CD4-positive, alpha-beta T cell treated with Interleukin-10 for 1 hour (primary cell): ENCODE results near the gene CCDC88C.
"Not testable (repeated sequence)": the region's sequence is repeated elsewhere in the genome, so short reads cannot be mapped to it uniquely, and the experiment has no call there.

Experiments used
- DNase-seq: peaks from one replicate; pipeline ENCODE4 v3.0.0-alpha.2; 2020

CCDC88C gene

GRCh38 chr14:91261986-91262549 is 155.6 kb downstream of the CCDC88C start:
- no peak for DNase-seq

DNA sequence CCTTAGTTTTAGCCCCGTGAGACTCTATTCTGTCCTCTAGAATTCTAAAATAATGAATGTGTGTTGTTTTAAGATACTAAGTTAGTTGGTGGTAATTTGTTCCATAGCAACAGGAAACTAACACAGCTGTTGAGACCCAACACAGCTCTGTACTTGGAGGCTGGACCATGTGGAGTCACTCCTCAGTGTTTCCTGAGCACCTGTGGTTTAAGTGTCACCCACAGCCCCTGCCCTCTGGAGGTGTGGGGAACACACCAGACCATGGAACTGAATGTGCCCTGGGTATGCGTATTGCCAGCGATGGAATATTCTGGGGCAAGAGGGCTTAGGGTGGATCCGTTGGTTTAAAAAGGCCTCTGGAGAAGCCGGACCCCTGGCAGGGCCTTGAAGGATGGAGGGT is 156.5 kb downstream of the CCDC88C start:
- peak; percentile 59 for DNase-seq

DNA sequence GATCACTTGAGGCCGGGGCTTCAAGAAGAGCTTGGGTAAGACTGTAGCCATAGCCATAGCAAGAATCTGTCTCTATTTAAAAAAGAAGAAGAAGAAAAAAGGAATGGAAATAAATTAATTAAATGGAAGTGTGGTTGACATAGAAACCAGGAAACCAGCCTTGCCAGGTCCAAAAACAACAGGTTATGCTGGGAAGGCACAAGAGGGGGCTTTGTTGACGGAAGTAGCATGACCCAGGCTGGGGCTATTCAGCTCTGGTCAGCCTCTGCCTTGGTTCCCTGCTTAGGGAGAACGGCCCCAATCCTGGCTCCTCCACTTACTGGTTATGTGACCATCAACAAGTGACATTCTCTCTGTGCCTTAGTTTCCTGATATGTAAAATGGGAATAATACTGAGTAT is 158.7 kb downstream of the CCDC88C start:
- no peak for DNase-seq

DNA sequence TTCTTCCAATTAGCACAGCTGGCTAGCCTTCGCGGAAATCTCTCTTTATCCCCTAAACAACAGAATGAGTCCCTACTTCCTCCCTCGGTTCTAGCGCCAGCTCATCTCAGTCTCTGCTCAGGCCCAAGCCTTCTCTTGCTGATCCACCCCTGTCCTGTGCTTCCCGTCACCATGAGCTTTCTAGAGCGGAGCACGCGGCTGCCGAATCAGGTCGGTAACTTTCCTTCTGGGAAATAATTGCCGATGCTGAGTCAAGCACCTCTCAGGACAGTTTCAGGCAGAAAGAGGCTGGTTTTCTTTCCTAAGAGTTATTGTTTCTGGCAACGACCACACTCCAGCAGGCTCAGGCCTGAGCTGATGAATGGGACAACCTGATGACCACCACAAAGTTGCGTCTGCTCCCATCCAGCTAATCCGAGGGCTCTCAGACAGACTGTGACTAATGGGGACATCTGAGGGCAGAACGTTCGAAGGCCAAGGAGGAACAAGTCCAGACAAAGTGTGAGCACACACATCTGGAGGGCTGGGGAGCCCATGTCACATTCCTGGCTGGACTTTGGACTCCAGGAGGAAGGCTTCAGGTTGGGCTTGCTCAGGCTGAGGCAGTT is 159.5 kb downstream of the CCDC88C start:
- DNase-seq = no peak

- no peak for DNase-seq
Measured at GRCh38 chr14:91257328-91258010, 160.2 kb downstream of the CCDC88C start.

DNA sequence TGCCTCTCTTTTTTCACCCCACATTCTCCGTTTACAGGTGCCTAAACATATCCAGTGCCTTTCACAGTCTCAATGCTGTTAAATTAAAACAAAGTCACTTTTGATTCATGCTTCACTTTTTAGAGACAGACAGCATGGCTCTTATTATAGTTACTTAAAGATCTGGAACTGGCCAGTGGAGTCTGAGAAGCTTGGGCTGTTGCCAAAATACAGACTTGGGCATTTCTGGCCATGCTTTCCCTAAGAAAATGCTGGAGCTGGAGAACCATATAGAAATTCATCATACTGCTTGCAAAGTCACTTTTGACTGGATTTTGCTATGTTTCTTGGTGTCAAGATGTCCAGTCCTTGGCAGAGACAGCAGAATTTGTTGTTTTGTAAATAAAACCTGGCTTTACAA is 161.0 kb downstream of the CCDC88C start:
- DNase-seq = no peak

GRCh38 chr14:91255026-91255695 is 162.5 kb downstream of the CCDC88C start:
- no peak for DNase-seq

GRCh38 chr14:91254461-91254860 is 163.2 kb downstream of the CCDC88C start:
- DNase-seq = peak; percentile 35

DNA sequence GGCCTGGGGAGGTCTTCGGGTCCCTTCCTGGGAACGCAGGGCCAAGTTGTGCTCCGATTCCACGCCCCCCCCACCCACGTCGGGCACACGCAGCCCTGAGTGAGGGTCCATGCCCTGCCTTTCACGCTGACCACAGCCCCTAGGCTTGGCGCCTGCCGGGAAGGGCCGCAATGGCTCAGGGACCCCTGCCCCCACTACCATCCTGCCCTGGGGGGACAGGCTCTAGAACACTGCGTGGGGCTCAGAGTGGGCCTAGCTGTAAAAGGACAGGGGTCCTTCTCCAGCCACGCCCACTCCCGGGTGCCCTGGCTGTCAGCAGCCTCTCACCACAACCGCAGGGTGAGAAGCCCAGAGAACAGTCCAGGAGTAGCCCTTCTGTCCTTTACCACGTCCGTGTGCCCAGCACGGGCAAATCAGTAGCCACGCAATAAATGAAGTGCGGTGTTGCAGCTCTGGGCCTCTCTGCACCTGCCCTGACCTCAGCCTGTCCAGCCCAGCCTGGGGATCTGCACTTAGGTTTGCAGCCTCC is 163.8 kb downstream of the CCDC88C start:
- DNase-seq = no peak

DNA sequence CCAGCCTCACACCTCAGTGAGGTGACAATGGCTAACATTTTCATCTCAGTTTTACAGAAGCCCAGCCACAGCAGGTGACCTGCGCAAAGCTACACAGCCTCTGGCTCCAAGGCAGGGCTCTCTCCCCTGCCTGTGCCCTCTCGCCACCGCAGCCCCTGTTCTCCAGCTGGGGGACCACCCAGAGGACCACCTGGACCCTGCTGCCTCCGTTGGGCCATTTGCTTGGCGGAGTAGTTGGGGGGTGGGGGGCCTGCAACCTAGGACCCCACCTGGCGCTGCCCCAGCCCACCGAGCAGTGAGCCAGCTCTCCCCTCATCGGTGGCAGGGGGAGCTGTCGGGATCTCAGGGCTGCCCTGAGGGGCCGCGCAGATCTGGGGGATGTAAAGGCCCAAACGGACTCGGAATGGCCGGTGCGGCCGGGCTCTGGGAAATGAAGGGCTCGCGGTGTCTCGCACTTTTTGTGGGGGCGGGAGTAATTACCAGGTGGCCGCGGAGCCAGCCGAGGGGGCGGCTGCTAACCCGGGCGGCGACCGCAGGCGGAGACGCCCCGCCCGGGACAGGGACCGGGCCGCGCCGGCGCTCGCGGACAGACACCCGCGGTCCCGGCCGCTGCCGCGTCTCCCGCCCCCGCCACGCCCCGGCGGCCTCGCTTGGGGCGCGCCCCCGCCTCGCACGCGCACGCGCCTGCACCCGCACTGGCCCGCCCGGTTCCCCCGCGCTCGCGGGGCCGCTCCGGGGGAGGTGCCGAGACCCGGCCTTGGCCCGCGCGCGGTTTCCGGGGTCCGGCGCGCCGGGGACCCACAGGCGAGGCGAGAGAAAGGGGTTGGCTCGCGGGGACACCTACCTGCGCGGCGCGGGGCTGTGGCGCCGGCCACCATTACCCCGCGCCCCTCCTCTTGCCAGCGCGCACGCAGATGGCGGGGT is 164.5 kb downstream of the CCDC88C start:
- DNase-seq = peak; percentile 68

DNA sequence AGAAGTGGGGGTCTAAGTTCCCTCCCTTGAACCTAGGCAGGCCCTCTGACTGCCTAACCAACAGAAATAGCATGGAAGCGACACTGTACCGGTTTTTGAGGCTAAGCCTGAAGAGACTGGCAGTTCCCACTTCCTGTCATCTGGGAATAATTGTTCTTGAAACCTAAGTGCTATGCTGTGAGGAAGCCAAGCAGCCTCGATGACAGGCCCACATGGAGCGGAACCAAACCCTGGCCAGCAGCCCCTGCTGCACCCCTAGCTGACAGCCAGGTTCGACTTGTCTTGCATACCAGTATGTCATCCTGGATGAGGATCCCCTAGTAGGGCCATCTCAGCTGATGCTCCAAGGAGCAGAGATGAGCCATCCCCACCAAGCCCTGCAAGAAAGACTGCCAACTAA is 166.7 kb downstream of the CCDC88C start:
- DNase-seq = no peak

- peak; percentile 72 for DNase-seq
Measured at GRCh38 chr14:91249841-91250616, 167.6 kb downstream of the CCDC88C start.

DNA sequence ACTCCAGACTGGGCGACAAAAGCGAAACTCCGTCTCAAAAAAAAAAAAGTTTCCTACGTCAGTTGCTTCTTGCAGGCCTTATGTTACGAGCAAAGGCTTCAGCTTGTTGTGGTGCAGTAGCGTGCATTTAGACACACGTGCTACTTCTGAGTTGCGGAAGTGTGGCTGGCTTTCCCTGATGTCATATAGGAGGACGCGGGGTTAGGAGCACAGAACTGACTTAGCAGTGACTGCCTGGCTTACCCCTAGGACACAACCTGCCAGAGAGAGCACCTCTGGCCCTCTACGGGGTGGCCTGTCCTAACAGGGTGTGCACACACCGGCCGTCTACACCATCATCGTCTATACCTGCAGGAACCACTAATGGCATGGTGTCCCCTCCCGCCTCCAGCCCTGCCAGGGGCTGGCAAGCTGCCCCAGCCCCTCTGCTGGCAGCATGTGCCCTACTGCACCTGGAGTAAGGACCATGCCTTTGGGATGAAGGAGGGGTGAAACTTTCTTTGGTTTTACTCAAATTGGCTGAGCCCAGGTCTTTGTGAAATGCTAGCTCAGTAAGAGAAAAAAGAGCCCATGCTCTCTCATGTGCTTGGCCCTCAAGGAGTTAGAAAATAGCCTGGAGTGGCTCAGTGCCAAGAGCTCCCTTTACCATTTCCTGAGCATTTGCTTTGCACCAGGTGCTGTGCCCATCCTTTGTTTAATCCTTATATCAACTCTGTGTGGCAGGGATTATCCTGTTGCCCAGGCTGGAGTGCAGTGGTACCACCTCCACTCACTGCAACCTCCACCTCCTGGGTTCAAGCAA is 171.4 kb downstream of the CCDC88C start:
- peak; percentile 88 for DNase-seq

- not testable (repeated sequence) for DNase-seq
Measured at GRCh38 chr14:91245616-91246015, 172.0 kb downstream of the CCDC88C start.

- peak; percentile 87 for DNase-seq
Measured at GRCh38 chr14:91245029-91245428, 172.6 kb downstream of the CCDC88C start.

- peak; percentile 42 for DNase-seq
Measured at GRCh38 chr14:91244501-91244901, 173.1 kb downstream of the CCDC88C start, which contains the start of gene GPR68. Gene GPR68, minus strand, starts transcription at chr14:91244704. Its CDS starts 9,654 bp downstream, at chr14:91235050.

DNA sequence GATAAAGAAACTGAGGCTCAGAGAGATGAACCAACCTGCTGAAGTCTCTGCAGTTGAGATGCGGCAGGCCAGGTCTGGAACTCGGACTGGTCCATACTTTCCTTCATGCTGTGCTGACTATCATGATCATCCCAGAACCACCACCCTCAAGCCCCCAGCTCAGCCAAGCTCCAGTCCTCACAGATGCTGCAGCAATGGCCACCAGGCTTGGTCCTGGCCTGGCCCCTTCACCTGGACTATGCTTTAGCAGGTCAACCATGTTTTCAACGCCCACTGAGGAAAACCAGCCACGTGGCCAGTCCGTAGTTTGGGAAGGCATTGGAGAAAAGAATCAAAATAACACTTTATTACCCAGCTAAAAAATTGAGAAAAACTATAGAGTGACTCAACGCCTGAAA is 174.5 kb downstream of the CCDC88C start:
- DNase-seq = no peak

GRCh38 chr14:91242635-91243034 is 175.0 kb downstream of the CCDC88C start:
- no peak for DNase-seq

DNA sequence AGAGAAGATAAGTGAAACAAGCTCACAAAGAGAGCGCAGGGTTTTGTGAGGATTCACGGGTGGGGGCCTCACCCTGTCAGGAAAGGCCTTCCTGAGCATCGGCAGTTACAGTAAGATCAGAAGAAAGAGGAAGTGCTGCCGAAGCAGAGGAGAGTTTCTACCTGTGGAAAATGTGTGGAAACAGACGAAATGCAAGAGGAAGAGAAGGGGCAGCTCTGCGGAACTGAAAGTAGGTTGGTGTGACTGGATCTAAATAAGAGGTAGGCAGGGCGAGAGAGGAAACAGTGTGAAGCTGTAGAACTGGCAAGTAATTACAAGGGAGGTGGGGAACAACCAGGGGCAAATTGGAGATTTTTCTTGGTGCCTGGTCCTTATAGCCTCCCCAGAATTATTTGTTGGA is 175.8 kb downstream of the CCDC88C start:
- peak; percentile 58 for DNase-seq

- DNase-seq = no peak
Measured at GRCh38 chr14:91238661-91239060, 179.0 kb downstream of the CCDC88C start.

DNA sequence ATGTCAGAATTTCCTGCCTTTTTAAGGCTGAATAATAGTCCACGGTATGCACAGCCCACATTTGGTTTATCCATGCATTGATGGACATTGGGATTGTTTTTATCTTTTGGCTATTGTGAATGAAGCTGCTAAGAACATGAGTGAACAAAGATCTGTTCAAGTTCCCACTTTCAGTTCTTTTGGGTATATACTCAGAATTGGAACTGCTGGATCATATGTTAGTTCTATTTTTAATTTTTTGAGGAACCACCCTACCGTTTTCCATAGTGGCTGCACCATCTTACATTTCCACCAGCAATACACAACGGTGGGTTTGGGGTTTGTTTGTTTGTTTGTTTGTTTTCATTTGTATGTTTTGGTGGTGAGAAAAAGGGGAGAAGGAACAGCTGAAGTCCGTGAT is 179.5 kb downstream of the CCDC88C start:
- DNase-seq = no peak
